Measurements from ENCODE around the gene RADIL. TPM values are rescaled to one million over a fixed set of nuclear protein-coding genes. Genes with fewer than 3 reads are reported as not detected.

The RADIL gene
- total and polyA plus RNA-seq, 2 of the 13 experiments (the other 11 are each of a cell fraction or from before 2014, with no cell fraction given) = 0.05 to 0.09 TPM

DNA sequence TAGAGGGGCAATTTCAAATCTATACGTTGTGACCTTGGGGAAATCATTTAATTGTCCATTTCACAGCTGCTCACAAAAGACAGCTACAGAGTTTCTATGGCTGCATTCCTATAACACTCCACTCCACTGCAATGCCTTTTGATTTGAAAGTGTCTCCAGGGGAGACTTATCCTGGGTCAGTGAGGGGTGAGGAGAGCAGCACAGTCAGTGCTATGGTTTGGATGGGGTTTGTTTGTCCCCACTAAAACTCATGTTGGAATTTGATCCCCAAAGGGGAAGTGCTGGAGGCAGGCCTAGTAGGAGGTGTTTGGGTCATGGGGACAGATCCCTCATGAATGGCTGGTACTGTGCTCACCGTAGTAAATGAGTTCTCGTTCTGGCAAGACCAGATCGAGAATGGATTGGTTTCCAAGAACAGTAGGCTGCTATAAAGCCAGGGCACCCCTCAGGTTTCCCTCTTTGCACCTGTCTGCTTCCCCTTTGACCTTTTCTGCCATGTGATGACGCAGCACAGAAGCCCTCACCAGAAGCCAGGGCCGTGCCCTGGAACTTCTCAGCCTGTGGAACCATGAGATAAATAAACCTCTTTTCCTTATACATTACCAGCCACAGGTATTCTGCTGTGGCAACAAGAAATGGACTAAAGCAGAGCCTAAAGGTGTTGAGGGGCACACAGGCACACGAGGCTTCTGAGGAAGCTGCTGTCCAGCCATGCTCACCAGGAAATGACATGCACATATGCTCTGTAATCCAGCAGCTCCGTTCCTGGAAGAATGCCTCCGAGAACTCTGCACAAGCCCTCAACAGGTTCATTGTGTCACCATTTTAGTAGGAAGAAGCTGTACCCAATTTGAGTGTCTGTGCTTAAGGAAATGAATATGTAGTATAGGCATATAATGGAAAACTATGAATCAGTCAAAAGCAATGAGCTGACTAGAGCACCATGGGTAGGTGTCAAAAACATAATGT, 16.7 kb downstream of the RADIL start:
- Histone ChIP-seq H3K79me2 (ENCODE audit: insufficient read depth, low read length) (no peaks in the 10 kb centered on the region), H3K9ac (ENCODE audit: insufficient read depth, low read depth, low read length) (no peak overlapping the region), H3K4me2 (ENCODE audit: low read depth, low read length) (no peak overlapping the region), H3K9me3 (ENCODE audit: low read length) (no peaks in the 10 kb centered on the region), H3K27ac (ENCODE audit: extremely low read length, insufficient read depth, low read length) (no peak overlapping the region), H3K4me3 (replicated peaks in 1 of 3; ENCODE audit: insufficient read depth in 1 of 3, low read depth in 2 of 3, low read length in 3 of 3) (no peak overlapping the region), H4K20me1 (ENCODE audit: insufficient read depth, low read length) (no peaks in the 10 kb centered on the region), H2AFZ (ENCODE audit: low read length) (no peak overlapping the region), H3K27me3 (ENCODE audit: control insufficient read depth in 1 of 2, insufficient read depth in 2 of 2, low read length in 2 of 2) (peaks cover 0 to 25% of the 10 kb centered on the region in 2 experiments; a peak in 4 of 5 replicates), H3K4me1 (ENCODE audit: insufficient read depth, low read length) (peaks cover 9% of the 10 kb centered on the region; the same call in 1 of the 2 replicates), H3K36me3 (replicated peaks in 1 of 2; ENCODE audit: control insufficient read depth in 1 of 2, insufficient read depth in 2 of 2, low read length in 2 of 2) (no peaks in the 10 kb centered on the region)
- TF ChIP-seq ZBTB3 (CRISPR knock-in tag; IDR thresholded peaks at IDR 0.05; ENCODE audit: borderline replicate concordance, low read depth) (no peak), EP300 (IDR thresholded peaks at IDR 0.05; ENCODE audit: low read depth in 2 of 2, low read length in 2 of 2) (no peak), EP300 (CRISPR knock-in tag; IDR thresholded peaks at IDR 0.05; ENCODE audit: borderline replicate concordance) (no peak), KDM3A (CRISPR knock-in tag; IDR thresholded peaks at IDR 0.05; ENCODE audit: low read depth) (no peak), ZMYM2 (CRISPR knock-in tag; IDR thresholded peaks at IDR 0.05) (no peak), PRPF4 (IDR thresholded peaks at IDR 0.05; ENCODE audit: low read depth, low read length, poor library complexity, severe bottlenecking) (no peak), REL (CRISPR knock-in tag; conservative IDR thresholded peaks at IDR 0.05) (no peak), ZFP82 (CRISPR knock-in tag; IDR thresholded peaks at IDR 0.05; ENCODE audit: borderline replicate concordance) (no peak), TMF1 (CRISPR knock-in tag; IDR thresholded peaks at IDR 0.05; ENCODE audit: low read depth) (no peak), JARID2 (CRISPR knock-in tag; IDR thresholded peaks at IDR 0.05; ENCODE audit: insufficient replicate concordance) (no peak), ZMYM3 (CRISPR knock-in tag; IDR thresholded peaks at IDR 0.05) (no peak), DNMT3B (CRISPR knock-in tag; conservative IDR thresholded peaks at IDR 0.05) (no peak)
- TF ChIP-seq, protein P1, sequence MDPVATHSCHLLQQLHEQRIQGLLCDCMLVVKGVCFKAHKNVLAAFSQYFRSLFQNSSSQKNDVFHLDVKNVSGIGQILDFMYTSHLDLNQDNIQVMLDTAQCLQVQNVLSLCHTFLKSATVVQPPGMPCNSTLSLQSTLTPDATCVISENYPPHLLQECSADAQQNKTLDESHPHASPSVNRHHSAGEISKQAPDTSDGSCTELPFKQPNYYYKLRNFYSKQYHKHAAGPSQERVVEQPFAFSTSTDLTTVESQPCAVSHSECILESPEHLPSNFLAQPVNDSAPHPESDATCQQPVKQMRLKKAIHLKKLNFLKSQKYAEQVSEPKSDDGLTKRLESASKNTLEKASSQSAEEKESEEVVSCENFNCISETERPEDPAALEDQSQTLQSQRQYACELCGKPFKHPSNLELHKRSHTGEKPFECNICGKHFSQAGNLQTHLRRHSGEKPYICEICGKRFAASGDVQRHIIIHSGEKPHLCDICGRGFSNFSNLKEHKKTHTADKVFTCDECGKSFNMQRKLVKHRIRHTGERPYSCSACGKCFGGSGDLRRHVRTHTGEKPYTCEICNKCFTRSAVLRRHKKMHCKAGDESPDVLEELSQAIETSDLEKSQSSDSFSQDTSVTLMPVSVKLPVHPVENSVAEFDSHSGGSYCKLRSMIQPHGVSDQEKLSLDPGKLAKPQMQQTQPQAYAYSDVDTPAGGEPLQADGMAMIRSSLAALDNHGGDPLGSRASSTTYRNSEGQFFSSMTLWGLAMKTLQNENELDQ (CRISPR knock-in tag; IDR thresholded peaks at IDR 0.05; ENCODE audit: borderline replicate concordance) = no peak
- TF ChIP-seq, protein P2, sequence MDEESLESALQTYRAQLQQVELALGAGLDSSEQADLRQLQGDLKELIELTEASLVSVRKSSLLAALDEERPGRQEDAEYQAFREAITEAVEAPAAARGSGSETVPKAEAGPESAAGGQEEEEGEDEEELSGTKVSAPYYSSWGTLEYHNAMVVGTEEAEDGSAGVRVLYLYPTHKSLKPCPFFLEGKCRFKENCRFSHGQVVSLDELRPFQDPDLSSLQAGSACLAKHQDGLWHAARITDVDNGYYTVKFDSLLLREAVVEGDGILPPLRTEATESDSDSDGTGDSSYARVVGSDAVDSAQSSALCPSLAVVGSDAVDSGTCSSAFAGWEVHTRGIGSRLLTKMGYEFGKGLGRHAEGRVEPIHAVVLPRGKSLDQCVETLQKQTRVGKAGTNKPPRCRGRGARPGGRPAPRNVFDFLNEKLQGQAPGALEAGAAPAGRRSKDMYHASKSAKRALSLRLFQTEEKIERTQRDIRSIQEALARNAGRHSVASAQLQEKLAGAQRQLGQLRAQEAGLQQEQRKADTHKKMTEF (CRISPR knock-in tag; IDR thresholded peaks at IDR 0.05) = no peak
- TF ChIP-seq, protein P3, sequence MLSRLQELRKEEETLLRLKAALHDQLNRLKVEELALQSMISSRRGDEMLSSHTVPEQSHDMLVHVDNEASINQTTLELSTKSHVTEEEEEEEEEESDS (CRISPR knock-in tag; IDR thresholded peaks at IDR 0.05; ENCODE audit: borderline replicate concordance) = no peak
- TF ChIP-seq, protein P4, sequence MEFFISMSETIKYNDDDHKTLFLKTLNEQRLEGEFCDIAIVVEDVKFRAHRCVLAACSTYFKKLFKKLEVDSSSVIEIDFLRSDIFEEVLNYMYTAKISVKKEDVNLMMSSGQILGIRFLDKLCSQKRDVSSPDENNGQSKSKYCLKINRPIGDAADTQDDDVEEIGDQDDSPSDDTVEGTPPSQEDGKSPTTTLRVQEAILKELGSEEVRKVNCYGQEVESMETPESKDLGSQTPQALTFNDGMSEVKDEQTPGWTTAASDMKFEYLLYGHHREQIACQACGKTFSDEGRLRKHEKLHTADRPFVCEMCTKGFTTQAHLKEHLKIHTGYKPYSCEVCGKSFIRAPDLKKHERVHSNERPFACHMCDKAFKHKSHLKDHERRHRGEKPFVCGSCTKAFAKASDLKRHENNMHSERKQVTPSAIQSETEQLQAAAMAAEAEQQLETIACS (CRISPR knock-in tag; IDR thresholded peaks at IDR 0.05) = no peak
- 29% methylated on average over 8 of the region's 9 CpGs for WGBS (ENCODE audit: low lambda C conversion rate)
- ATAC-seq (peak; percentile 46; the same call in 2 of the 3 replicates), FAIRE-seq (no peak), DNase-seq (ENCODE audit: low spot score) (no peak)
- intact Hi-C loops (cut with micrococcal nuclease; ENCODE audit: unreplicated experiment) = no loop called here
- POLR2A ChIA-PET = no interaction called here
- in situ Hi-C loops (cut with HindIII; ENCODE audit: extremely low pct_ligation_motif_present, low pct_unique_long_range_greater_than_20kb) = no loop called here
- CTCF ChIA-PET (ENCODE audit: low intra/inter-chr PET ratio, low total read pairs) = no interaction called here
- BruUV-seq (replicated peaks) = no TSS peak
